ENCODE results near the gene BAD.

BAD gene

DNA sequence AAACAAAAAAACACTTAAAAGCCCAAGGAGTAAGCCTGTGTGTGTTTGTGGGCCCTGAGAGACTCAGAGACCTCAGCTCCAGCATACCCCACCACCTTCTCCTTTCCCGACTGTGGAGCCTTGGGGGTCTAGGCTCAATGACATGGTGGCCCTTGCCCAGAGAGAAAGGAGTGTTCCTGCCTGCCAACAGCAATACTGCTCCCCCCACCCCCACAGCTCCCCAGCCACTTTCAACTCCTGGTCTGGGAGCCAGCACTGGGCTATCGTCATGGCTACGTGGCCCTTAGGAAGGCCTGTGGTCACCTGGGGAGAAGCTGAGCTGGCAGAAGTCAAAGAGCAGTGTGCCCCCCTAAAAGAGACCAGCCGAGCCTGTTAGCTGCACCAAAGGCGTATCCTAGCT, 40.4 kb downstream of the BAD start:
- no peak for DNase-seq (ENCODE audit: low read depth, low spot score)

DNA sequence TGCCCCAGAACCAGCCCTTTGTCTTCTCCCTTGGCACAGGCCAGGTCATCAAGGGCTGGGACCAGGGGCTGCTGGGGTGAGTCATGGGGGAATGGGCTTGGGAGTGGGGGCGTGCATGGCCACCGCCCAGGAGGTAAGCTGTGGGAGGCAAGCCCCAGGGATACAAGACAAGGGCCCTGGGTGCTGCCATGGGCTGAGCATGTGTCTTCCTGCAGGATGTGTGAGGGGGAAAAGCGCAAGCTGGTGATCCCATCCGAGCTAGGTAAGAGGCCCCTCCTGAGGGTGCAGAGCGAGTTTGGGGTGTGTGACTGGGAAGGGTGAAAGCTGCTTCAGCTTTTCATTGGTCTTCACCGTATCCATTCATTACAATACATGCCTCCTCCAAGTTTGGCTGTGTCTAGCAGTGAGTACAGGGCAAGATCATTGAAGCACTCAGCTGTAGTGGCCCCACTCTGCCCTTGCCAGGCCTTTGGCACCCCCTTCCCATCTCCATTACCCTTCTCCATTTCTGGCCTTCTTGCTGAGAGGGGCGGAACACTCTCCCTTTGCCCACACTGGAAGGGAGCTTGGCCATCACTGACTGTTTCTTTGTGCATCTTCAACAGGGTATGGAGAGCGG, 41.1 kb downstream of the BAD start:
- DNase-seq (ENCODE audit: low read depth, low spot score): no peak

DNA sequence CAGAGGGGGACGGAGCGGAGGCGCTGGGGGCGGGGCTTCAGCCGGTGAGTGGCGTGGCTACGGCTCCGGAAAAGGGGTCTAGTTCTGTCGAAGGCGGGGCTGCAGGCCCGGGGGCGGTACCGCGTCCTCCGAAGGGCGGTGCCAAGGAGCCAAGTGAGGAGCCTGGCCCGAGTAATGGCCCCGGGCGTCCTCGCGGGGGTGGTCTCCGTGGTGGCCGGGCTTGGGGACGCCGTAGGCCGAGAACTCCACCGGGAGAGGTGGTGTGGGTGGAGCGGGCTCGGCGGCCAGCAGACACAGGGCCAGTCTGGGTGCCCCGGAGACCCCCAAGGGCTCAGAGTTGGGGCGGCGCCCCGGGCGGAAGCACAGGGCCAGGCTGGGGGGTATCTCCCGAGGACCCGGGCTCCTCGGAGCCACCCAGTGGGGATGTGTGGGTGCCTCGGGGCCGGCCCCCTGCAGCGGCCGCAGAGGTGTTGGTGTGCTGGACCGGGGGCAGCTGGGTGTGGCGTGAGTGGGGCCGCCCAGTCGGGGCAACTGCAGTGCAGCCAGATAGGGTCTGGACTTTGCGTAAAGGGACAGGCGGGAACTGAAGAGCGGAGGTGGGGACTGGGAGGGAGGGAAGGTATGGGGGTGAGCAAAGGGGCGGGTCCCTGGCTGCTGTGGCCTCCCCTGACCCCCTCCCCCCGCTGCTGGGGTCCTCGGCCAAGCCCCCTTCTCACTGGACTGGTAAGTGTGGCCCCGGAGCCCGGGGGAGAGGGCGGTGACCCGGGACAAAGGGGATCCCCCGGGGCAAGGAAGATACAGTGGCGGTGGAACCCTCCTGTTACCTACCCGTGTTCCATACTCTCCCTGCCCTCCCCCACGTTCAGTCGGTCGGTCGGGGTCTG, 42.7 kb downstream of the BAD start:
- DNase-seq (ENCODE audit: low read depth, low spot score): no peak

- peak; percentile 99 for DNase-seq (ENCODE audit: low read depth, low spot score)
These were observed 43.3 kb downstream of the BAD start for GRCh38 chr11:64241241-64241490.

DNA sequence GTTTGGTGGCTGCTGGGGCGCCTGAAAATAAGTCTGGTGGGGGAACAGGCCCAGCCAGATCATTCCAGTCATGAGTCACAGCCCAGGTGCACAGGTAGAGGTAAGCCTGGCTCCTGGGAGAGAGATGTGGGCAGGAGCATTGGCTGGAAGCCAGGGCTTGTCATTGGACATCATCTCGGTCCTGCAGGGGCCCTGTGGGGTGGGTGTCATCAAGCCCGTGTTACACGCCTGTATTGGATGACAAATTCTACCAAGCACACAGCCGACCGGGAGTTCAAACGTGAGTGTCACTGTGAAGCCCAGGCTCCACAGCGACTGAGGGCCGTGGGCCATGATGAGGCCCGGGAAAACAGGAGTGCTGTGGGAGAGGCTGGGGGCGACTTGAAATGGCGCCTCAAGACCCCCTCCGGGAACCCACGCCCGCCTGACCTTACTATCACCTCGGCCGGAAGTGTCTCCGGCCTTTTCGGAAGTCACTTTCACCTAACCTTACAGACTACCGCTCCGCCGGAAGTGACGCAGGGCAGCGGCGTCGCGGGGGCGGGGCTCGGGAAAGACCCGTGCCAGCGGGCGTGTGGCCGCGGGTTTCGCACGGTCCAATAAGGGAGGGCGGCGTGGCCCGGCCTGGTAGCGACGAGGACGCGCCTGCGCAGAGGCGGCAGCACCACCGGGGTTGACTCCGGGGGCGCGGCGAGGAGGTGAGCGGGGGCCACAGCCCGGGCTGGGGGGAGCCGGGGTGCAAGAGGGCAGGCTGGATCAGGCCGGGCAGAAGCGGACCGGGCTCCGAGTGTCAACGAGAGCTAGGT, 43.8 kb downstream of the BAD start, which contains the start of gene FKBP2:
Gene FKBP2, plus strand, starts transcription at position 661 of the 806 bp plus-strand sequence. CDS start 1,293 bp downstream, outside the sequence.
- peak; percentile 95 for DNase-seq (ENCODE audit: low read depth, low spot score)

- no peak for DNase-seq (ENCODE audit: low read depth, low spot score)
These were observed 44.6 kb downstream of the BAD start for GRCh38 chr11:64239662-64240434.

- no peak for DNase-seq (ENCODE audit: low read depth, low spot score)
These were observed 45.5 kb downstream of the BAD start for GRCh38 chr11:64238999-64239398.

DNA sequence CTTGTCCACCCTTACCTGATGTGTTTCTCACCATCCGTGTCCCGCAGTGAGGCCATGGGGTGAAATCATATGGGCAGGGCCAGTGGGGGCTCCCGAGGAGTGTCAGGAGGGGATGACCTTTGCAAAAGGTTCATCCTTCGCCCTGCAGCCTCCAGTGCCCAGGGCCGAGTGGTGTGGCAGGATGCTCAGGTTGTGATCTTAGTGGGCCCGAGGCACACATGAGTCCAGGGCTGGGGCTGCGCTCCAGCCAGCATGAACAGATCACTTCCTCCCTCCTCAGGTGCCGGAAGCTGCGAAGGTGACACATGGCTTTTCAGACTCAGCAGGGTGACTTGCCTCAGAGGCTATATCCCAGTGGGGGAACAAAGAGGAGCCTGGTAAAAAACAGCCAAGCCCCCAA, 46.4 kb downstream of the BAD start:
- DNase-seq (ENCODE audit: low read depth, low spot score): no peak

DNA sequence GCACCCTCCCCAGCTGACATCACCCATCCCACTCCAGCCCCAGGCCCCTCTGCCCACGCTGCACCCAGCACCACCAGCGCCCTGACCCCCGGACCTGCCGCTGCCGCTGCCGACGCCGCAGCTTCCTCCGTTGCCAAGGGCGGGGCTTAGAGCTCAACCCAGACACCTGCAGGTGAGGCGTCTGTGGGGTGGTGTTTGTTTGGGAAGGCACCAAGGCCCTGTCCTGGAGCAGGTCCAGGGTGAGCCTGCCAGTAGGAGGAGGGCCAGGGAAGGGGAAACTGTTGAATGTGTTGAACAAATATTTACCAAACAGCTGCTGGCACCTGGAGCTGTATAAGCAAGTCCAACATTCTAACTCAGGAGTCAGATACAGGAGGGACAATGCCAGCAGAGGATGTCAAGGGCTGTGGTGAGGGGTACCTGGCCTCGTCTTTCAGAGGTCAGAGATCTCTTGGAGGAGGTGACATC, 46.9 kb downstream of the BAD start:
- DNase-seq (ENCODE audit: low read depth, low spot score): no peak

GRCh38 chr11:64235437-64236161, 48.9 kb downstream of the BAD start:
- DNase-seq (ENCODE audit: low read depth, low spot score): no peak

GRCh38 chr11:64234647-64235379, 49.7 kb downstream of the BAD start:
- no peak for DNase-seq (ENCODE audit: low read depth, low spot score)

DNA sequence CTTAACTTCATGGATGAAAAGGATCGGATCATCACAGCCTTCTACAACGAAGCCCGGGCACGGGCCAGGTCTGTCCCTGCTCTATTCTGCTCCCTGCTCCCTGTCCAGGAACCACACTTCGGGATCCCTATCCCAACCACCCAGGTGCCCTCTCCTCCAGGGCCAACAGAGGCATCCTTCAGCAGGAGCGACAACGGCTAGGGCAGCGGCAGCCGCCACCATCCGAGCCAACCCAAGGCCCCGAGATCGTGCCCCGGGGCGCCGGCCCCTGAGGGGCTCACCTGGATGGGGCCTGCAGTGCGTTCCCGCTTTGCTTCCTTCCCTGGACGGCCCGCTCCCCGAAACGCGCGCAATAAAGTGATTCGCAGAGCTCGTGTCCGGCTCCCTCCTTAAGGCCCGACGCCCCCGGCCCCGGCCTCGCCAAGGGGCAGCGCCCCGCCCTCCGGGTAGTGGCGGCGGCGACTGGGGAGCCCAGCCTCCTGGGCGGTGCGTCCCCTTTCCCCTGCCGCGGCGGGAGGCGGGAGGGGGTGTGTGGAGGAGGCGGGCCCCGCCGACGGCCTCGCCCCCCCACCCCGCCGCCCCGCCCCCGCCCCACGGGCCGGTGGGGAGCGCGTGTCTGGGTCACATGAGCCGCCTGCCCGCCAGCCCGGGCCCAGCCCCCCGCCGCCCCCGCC, 50.4 kb downstream of the BAD start, which contains the start of gene VEGFB:
Gene VEGFB, plus strand, starts transcription at position 672 of the 674 bp plus-strand sequence. CDS start 250 bp downstream, outside the sequence.
- DNase-seq (ENCODE audit: low read depth, low spot score): peak; percentile 34

GRCh38 chr11:64232967-64233315, 51.5 kb downstream of the BAD start:
- DNase-seq (ENCODE audit: low read depth, low spot score): no peak

GRCh38 chr11:64232182-64232966, 52.1 kb downstream of the BAD start:
- no peak for DNase-seq (ENCODE audit: low read depth, low spot score)

DNA sequence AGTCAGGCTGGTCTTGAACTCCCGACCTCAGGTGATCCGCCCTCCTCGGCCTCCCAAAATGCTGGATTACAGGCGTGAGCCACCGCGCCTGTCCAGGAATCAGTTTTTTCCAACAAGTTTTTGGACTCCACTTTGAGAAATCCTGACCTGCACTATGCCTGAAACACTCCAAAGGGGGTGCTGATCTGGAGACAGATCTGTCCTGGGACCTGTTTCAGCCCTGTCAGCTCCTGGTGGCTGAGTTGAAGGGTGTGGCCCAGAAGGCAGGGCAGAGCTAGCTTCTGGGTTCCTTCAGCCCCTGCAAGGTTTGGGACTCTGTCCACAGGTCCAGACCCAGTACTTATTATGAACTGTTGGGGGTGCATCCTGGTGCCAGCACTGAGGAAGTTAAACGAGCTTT, 52.9 kb downstream of the BAD start:
- no peak for DNase-seq (ENCODE audit: low read depth, low spot score)

DNA sequence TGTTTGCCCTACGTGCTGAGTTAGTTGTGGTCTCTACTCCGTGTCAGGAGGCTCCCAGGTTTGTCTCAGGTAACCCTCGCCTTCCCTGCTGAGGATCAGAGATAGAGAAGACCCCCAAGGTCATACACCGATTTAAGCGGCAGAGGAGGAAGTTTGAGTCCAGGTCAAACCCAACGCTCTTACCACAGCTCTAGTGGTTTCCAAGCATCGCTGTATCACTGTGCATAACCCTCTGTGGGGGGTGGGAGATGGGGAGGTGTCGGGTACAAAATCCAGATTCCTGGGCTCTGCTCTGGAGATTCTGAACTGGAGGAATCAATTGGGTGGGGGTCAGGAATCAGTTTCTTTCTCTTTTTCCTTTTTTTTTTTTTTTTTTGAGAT, 53.5 kb downstream of the BAD start:
- DNase-seq (ENCODE audit: low read depth, low spot score): no peak

DNA sequence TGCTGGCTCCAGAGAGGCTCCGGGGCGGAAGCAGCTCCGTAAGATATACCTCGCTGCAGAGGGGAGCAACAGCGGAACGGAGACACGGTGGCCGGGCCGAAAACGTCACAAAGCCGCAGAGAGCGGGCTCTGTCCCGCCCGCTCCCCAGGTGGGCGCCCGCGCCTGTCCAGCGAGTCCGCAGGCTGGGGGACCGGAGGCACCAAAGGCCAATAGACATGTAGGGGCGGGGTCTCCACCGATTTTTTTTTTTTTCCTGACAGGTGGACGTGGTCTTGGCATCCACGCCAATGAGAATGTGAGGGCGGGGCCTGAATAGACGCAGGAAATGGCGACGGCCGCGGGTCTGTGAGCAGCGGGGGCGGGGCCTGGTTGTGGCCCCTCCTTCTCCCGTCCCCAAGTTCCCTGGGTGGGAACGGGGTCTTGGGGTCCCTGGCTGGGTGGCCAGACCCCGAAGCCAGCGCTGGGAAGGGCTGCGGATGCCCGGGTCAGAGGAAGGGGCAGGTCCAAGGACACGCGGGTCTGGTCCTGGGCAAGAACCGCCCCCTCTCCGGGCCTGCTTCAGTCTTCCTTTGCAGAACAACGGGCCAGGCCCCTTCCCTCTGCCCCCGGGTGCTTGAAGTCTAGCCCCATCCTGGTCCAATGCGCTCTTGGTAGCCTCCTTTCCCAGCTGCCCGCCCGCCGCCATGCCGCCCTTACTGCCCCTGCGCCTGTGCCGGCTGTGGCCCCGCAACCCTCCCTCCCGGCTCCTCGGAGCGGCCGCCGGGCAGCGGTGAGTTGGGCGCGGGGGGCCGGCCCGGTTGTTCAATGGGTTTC, 54.1 kb downstream of the BAD start, which contains the start of gene DNAJC4:
Gene DNAJC4, plus strand, starts transcription at position 378 of the 814 bp plus-strand sequence. Its CDS starts 307 bp downstream, at position 685.
- DNase-seq (ENCODE audit: low read depth, low spot score): peak; percentile 69

GRCh38 chr11:64229744-64230170, 54.7 kb downstream of the BAD start:
- no peak for DNase-seq (ENCODE audit: low read depth, low spot score)

Measured in activated naive CD8-positive, alpha-beta T cell treated with anti-CD3 and anti-CD28 coated beads, Interleukin-2, amount 50 U/mL, for 16 hours (primary cell).